Activated B cell treated with CpG ODN at 0.5 μM for 24 hours (primary cell): Measurements from ENCODE around the gene TEX11. TPM values are rescaled to one million over a fixed set of nuclear protein-coding genes. Genes with fewer than 3 reads are reported as not detected.

ENCODE experiments used
- ATAC-seq: fragments of 200-7000 bp; cut with Tn5 transposase; one replicate; pipeline ENCODE4 v1.10.0; 2021; ENCODE audit warnings: low read depth, mild to moderate bottlenecking, moderate library complexity
- CTCF ChIA-PET: fragments of 350-600 bp; sonication (Branson Sonifier 250); formaldehyde crosslinking; loops from one replicate; lab custom pipeline; 2021; ENCODE audit warnings: antibody characterized with exemption; lab: Charles Lee
- POLR2A ChIA-PET: fragments of 350-600 bp; sonication (Branson Sonifier 250); formaldehyde crosslinking; loops from one replicate; lab custom pipeline; 2021; ENCODE audit warnings: antibody characterized with exemption; lab: Charles Lee
- DNase-seq: peaks from one replicate; pipeline ENCODE4 v3.0.0; 2022
- H3K27ac Mint-ChIP-seq: one replicate; pipeline ENCODE4 v1.8.0; 2020; ENCODE audit warnings: mixed read lengths
- H3K27me3 Mint-ChIP-seq: one replicate; pipeline ENCODE4 v1.8.0; 2021; ENCODE audit warnings: mixed read lengths
- H3K36me3 Mint-ChIP-seq: one replicate; pipeline ENCODE4 v1.8.0; 2021; ENCODE audit warnings: low read depth, mixed read lengths
- H3K4me1 Mint-ChIP-seq: one replicate; pipeline ENCODE4 v1.8.0; 2021; ENCODE audit warnings: mixed read lengths
- H3K4me3 Mint-ChIP-seq: one replicate; pipeline ENCODE4 v1.8.0; 2020; ENCODE audit warnings: mild to moderate bottlenecking, mixed read lengths
- H3K9me3 Mint-ChIP-seq: one replicate; pipeline ENCODE4 v1.8.0; 2020; ENCODE audit warnings: mixed read lengths
- intact Hi-C: fragments of 100-400 bp; cut with micrococcal nuclease; formaldehyde crosslinking; loops from one replicate; pipeline ENCODE4 v1.15.1; 2024
- total RNA-seq: library from RNA; stranded (reverse); gene quantifications from 2 replicates; pipeline ENCODE4 v1.2.3, GENCODE V29; 2022
- TF ChIP-seq, protein P1 (sequence below): fragments of 200-600 bp; IDR thresholded peaks from one replicate; pipeline ENCODE4 v1.8.0; 2022; ENCODE audit warnings: antibody characterized with exemption, mild to moderate bottlenecking

The TEX11 gene
- total RNA-seq, 1 donor from 2014 or later: not detected

DNA sequence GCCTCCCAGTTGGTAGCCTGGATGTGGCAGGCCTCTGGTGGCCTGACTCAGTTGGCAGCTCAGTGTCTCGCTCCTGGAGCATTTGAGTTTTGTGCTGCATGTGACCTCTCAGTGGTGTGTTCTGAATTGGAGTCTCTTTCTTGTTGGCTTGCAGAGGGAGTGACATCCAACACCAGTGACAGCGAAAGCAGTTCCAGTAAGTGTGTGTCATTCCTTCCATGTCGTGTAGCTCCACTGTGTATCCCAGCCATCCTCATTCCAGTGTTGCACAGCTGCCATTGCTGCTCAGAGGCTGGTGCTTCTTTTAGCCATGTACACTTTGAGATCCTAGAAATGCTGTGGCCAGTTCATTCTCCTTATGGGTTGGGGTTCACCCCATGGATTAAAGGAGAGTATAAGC lies 411.5 kb downstream of the TEX11 start:
- TF ChIP-seq, protein P1, sequence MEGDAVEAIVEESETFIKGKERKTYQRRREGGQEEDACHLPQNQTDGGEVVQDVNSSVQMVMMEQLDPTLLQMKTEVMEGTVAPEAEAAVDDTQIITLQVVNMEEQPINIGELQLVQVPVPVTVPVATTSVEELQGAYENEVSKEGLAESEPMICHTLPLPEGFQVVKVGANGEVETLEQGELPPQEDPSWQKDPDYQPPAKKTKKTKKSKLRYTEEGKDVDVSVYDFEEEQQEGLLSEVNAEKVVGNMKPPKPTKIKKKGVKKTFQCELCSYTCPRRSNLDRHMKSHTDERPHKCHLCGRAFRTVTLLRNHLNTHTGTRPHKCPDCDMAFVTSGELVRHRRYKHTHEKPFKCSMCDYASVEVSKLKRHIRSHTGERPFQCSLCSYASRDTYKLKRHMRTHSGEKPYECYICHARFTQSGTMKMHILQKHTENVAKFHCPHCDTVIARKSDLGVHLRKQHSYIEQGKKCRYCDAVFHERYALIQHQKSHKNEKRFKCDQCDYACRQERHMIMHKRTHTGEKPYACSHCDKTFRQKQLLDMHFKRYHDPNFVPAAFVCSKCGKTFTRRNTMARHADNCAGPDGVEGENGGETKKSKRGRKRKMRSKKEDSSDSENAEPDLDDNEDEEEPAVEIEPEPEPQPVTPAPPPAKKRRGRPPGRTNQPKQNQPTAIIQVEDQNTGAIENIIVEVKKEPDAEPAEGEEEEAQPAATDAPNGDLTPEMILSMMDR: no peak
- Mint-ChIP-seq H3K9me3 (no peaks in the 10 kb centered on the region), H3K4me3 (no peak overlapping the region), H3K4me1 (no peaks in the 10 kb centered on the region), H3K27me3 (no peaks in the 10 kb centered on the region), H3K27ac (no peak overlapping the region), H3K36me3 (peaks cover 42% of the 10 kb centered on the region)
- ChIA-PET POLR2A (no interaction called here), CTCF (no interaction called here)
- ATAC-seq (no peak), DNase-seq (no peak)
- intact Hi-C loops: no loop called here

DNA sequence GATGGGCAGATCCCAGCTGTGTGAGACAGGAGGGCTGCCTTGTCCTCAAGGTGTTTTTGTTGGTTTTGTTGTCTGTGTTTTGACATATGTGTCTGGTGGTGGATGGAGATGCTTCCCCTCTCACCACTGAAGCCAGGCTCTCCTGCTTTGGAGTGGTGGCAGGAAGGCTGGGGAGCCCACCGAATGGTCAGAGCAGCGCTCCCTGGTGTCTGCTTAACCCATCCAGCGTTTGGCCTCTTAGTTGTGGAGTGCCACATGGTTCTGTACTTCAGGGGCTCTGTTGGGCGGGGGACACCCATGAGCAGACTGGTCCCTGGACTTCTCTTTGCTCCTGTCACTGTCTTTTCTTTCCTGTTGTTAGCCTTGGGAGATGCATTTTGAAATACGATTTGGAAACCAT lies 412.0 kb downstream of the TEX11 start:
- Mint-ChIP-seq H3K9me3 (no peaks in the 10 kb centered on the region), H3K27ac (no peak overlapping the region), H3K4me3 (no peak overlapping the region), H3K4me1 (no peaks in the 10 kb centered on the region), H3K27me3 (no peaks in the 10 kb centered on the region), H3K36me3 (peaks cover 46% of the 10 kb centered on the region)
- TF ChIP-seq, protein P1: no peak
- ChIA-PET CTCF (no interaction called here), POLR2A (no interaction called here)
- no peak for ATAC-seq
- intact Hi-C loops: no loop called here
- no peak for DNase-seq

DNA sequence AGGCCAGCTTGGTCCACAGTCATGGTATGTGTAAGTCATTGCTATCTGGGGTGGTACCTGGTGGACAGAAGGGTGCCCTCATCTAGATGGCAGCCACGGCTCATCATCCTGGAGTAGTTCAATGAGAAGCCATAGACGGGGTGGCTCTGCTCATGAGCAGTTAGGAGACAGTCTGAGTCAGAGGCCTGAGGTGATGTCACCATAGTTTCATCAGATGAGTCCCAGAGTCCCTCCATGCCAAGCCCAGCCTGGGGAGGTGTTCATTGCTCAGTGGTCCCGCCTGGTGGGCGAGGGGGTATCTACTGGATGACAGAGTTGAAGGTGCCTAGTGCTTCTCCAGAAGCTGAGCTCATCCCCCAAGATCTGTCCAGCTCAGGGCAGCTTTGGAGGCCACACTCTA lies 414.1 kb downstream of the TEX11 start:
- TF ChIP-seq, protein P1: no peak
- POLR2A ChIA-PET: no interaction called here
- CTCF ChIA-PET: no interaction called here
- DNase-seq (no peak), ATAC-seq (no peak)
- H3K4me3 Mint-ChIP-seq: no peak overlapping the region
- no peaks in the 10 kb centered on the region for H3K9me3 Mint-ChIP-seq
- no peak overlapping the region for H3K27ac Mint-ChIP-seq
- H3K27me3 Mint-ChIP-seq: no peaks in the 10 kb centered on the region
- H3K36me3 Mint-ChIP-seq: peaks cover 39% of the 10 kb centered on the region
- intact Hi-C loops: no loop called here
- no peaks in the 10 kb centered on the region for H3K4me1 Mint-ChIP-seq

DNA sequence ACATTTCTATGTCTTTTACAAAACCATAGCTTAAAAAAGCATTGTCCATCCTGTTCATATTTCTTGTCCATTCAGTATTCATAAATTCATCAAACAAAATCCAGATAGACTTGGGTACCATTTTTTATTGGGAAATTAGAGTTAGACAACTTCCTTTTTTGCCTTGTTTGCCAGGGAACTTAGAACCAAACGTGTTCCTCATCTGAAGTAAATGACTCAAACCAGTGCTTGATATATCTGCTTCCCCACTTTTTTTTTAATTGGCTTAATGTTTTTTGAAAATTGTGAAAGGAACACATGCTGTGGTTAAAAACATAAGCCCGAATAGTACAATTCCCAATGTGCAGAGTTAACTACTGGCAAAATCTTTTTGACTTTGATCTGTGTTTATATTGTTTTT lies 419.7 kb downstream of the TEX11 start:
- ATAC-seq (no peak), DNase-seq (no peak)
- intact Hi-C loops: no loop called here
- peaks cover 35% of the 10 kb centered on the region for H3K36me3 Mint-ChIP-seq
- POLR2A ChIA-PET: no interaction called here
- no peaks in the 10 kb centered on the region for H3K4me1 Mint-ChIP-seq
- TF ChIP-seq, protein P1: no peak
- CTCF ChIA-PET: no interaction called here
- no peak overlapping the region for H3K4me3 Mint-ChIP-seq
- no peak overlapping the region for H3K27ac Mint-ChIP-seq
- no peaks in the 10 kb centered on the region for H3K9me3 Mint-ChIP-seq
- no peaks in the 10 kb centered on the region for H3K27me3 Mint-ChIP-seq

DNA sequence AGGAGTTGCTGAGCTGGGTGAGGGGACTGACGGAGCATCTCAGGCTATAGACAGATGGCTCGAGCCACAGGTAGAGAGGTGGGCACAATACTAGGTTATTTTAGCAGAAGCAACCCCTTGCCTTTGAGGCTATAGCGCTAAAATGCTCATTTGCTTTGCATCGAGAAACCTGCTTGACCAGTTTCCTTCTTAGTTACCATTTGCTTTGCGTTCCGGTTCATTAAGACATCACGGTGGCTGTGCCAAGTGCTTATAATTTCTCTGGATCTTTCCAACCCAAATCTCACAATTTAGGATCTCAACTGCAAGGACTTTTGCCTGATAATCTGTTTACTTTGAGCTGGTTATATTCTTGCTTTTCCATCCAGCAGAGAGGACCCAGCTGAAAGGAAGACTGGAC lies 423.0 kb downstream of the TEX11 start:
- TF ChIP-seq, protein P1: no peak
- H3K36me3 Mint-ChIP-seq: peaks cover 18% of the 10 kb centered on the region
- H3K4me3 Mint-ChIP-seq: no peak overlapping the region
- DNase-seq (no peak), ATAC-seq (no peak)
- H3K9me3 Mint-ChIP-seq: no peaks in the 10 kb centered on the region
- no peaks in the 10 kb centered on the region for H3K27me3 Mint-ChIP-seq
- CTCF ChIA-PET: no interaction called here
- POLR2A ChIA-PET: no interaction called here
- no peak overlapping the region for H3K27ac Mint-ChIP-seq
- intact Hi-C loops: no loop called here
- H3K4me1 Mint-ChIP-seq: no peaks in the 10 kb centered on the region
